Left lung (tissue), 10 donors: ENCODE measurements around the gene NFKBIE. TPM values are rescaled to one million over a fixed set of nuclear protein-coding genes. Genes with fewer than 3 reads are reported as not detected.

ENCODE experiments used
- ATAC-seq: fragments of 200-7000 bp; cut with Tn5 transposase; one replicate; pipeline ENCODE4 v1.9.1; 2020; ENCODE audit warnings: moderate library complexity
- DNase-seq, 4 donors: peaks; one replicate each; pipeline ENCODE4 v3.0.0-alpha.2; 2013 to 2020
- H3K27ac ChIP-seq, 2 donors: fragments of 200-600 bp; sonication (generic) in 1 of 2; one replicate each; pipeline versions ENCODE4 v1.5.0 to v1.8.0; 2020 to 2021
- H3K27me3 ChIP-seq, 2 donors: fragments of 200-600 bp; sonication (generic) in 1 of 2; one replicate each; pipeline versions ENCODE4 v1.5.0 to v1.8.0; 2020 to 2021
- H3K36me3 ChIP-seq, 2 donors: fragments of 200-600 bp; sonication (generic) in 1 of 2; one replicate each; pipeline versions ENCODE4 v1.5.0 to v1.8.0; 2020 to 2021
- H3K4me1 ChIP-seq, 2 donors: fragments of 200-600 bp; one replicate each; pipeline ENCODE4 v1.8.0; 2021
- H3K4me3 ChIP-seq, 2 donors: fragments of 200-600 bp; sonication (generic) in 1 of 2; one replicate each; pipeline versions ENCODE4 v1.5.0 to v1.8.0; 2020 to 2021; ENCODE audit warnings: mild to moderate bottlenecking in 1 of 2
- H3K9me3 ChIP-seq, 2 donors: fragments of 200-600 bp; sonication (generic) in 1 of 2; one replicate each; pipeline versions ENCODE4 v1.5.0 to v1.8.0; 2020 to 2021
- CTCF ChIP-seq, 2 donors: fragments of 200-600 bp; sonication (generic) in 1 of 2; IDR thresholded peaks; one replicate each; pipeline versions ENCODE4 v1.5.0 to v1.8.0; 2021; ENCODE audit warnings: antibody characterized with exemption in 2 of 2
- intact Hi-C, 2 donors: fragments of 100-400 bp; cut with DNase I; formaldehyde crosslinking; loops; one replicate each; pipeline versions ENCODE4 v1.11.2 to v1.14.2; 2022
- polyA plus RNA-seq, 6 donors: library from polyadenylated mRNA; unstranded; fragments of 120-200 nt; gene quantifications; one replicate each; pipeline ENCODE4 v1.2.1, GENCODE V29; 2013; ENCODE audit not compliant: insufficient read length in 6 of 6
- total RNA-seq, 2 donors: library from RNA; stranded (reverse); fragmentation: NEBNext Ultra II Directional; extraction: Animal tissue kit (Norgen Biotek cat#: 25700); gene quantifications; one replicate each; pipeline ENCODE4 v1.2.1, GENCODE V29; 2021
- donor health status: DM: no; HTN: yes; CAD: no.
- donor health status: DM: no; HTN: no; CAD: no.

Gene NFKBIE
- total and polyA plus RNA-seq, 8 donors, result 7.5 to 19.3 (median 8.9) TPM

- H3K9me3 ChIP-seq, result no peaks in the 10 kb centered on the region
- intact Hi-C loops, result loop anchor here in 1 of 2 donors (5.0 kb wide), 1 partner anchor 65 kb away; no protein-coding TSS in a partner anchor
- ATAC-seq (peak; percentile 94), DNase-seq (peak; percentile 66 to 94 (median 91))
- H3K27ac ChIP-seq, result peak overlapping the region; percentile 81 to 91
- peak overlapping the region; percentile 42 to 57 for H3K4me3 ChIP-seq
- H3K36me3 ChIP-seq, result peaks cover 0 to 9% of the 10 kb centered on the region in 2 donors
- no peaks in the 10 kb centered on the region for H3K27me3 ChIP-seq
- TF ChIP-seq CTCF (IDR thresholded peaks at IDR 0.05), result no peak
- H3K4me1 ChIP-seq, result peaks cover 10 to 52% of the 10 kb centered on the region in 2 donors
Observed at GRCh38 chr6:44237021-44237812, 28.1 kb downstream of the NFKBIE start.

GRCh38 chr6:44235891-44236516 is 29.3 kb downstream of the NFKBIE start:
- no peak overlapping the region for H3K27ac ChIP-seq
- no peak for ATAC-seq
- intact Hi-C loops, result loop anchor here in 1 of 2 donors (5.0 kb wide), 1 partner anchor 64 kb away; no protein-coding TSS in a partner anchor
- H3K9me3 ChIP-seq, result no peaks in the 10 kb centered on the region
- H3K36me3 ChIP-seq, result peaks cover 0 to 16% of the 10 kb centered on the region in 2 donors
- peaks cover 10 to 52% of the 10 kb centered on the region in 2 donors for H3K4me1 ChIP-seq
- H3K27me3 ChIP-seq, result no peaks in the 10 kb centered on the region
- no peak overlapping the region for H3K4me3 ChIP-seq
- no peak for TF ChIP-seq CTCF (IDR thresholded peaks at IDR 0.05)
- DNase-seq, result peak in 1 of 4 donors; percentile 54

- no peak for TF ChIP-seq CTCF (IDR thresholded peaks at IDR 0.05)
- H3K4me1 ChIP-seq, result peaks cover 10 to 52% of the 10 kb centered on the region in 2 donors
- peak overlapping the region; percentile 54 to 63 for H3K27ac ChIP-seq
- no peak overlapping the region for H3K4me3 ChIP-seq
- DNase-seq (peak in 1 of 4 donors; percentile 2), ATAC-seq (no peak)
- intact Hi-C loops, result loop anchor here in 1 of 2 donors (5.0 kb wide), 1 partner anchor 63 kb away; no protein-coding TSS in a partner anchor
- peaks cover 0 to 22% of the 10 kb centered on the region in 2 donors for H3K36me3 ChIP-seq
- no peaks in the 10 kb centered on the region for H3K27me3 ChIP-seq
- no peaks in the 10 kb centered on the region for H3K9me3 ChIP-seq
Observed at GRCh38 chr6:44235269-44235668, 30.1 kb downstream of the NFKBIE start.

GRCh38 chr6:44234101-44235025 is 31.0 kb downstream of the NFKBIE start:
- peaks cover 10 to 52% of the 10 kb centered on the region in 2 donors for H3K4me1 ChIP-seq
- H3K4me3 ChIP-seq, result no peak overlapping the region
- peak; percentile 40 to 52 for TF ChIP-seq CTCF (IDR thresholded peaks at IDR 0.05)
- no peaks in the 10 kb centered on the region for H3K27me3 ChIP-seq
- H3K9me3 ChIP-seq, result no peaks in the 10 kb centered on the region
- intact Hi-C loops, result loop anchor here in 1 of 2 donors (5.0 kb wide), 1 partner anchor 62 kb away; no protein-coding TSS in a partner anchor
- peak; percentile 63 for ATAC-seq
- peak overlapping the region; percentile 54 to 63 for H3K27ac ChIP-seq
- peaks cover 0 to 26% of the 10 kb centered on the region in 2 donors for H3K36me3 ChIP-seq
- DNase-seq, result peak in 2 of 4 donors; percentile 75 to 77
